ENCODE results near the gene DIP2A.
A peak's percentile ranks its signal among the peaks of the same experiment; 100 is the strongest.

GRCh38 chr21:46554431-46555224 lies 95.9 kb downstream of the DIP2A start:
- TF ChIP-seq CTCF (IDR thresholded peaks at IDR 0.05; ENCODE audit: borderline replicate concordance, extremely low read depth, low read length, poor library complexity, severe bottlenecking) (peak; percentile 10), EZH2 (IDR thresholded peaks at IDR 0.05; ENCODE audit: borderline replicate concordance, low read depth, low read length, severe bottlenecking) (no peak)

Data from DND-41 (cell line).